ENCODE results near the gene FBXW12.

DNA sequence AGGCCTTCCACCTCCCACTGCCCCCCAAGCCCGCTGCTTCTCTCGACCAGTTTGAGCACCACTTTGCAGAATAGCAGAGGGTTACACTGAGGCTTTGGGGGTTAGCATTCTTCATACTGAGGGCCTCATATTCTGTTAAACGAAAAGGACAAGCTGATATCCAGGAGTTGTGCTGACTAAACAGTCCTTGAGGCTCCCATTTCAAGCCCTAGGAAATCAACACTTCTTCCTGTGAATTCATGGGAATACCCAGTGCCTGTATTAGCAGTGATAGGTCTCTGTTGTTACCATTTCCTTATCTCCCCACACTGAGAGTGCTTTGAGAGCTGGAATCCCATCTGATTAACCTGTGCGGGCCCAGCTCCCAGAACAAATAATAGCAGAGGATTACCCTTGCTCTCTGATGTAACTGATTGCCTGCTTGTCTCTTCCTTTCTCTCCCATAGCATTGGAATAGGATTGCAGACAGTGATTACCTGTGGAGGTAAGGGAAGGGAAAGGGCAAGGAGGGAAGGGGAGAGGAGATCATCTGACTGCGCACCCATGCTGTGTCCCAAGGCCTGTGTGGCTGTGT lies 930 bp downstream of the FBXW12 start:
- TF ChIP-seq, protein P1, sequence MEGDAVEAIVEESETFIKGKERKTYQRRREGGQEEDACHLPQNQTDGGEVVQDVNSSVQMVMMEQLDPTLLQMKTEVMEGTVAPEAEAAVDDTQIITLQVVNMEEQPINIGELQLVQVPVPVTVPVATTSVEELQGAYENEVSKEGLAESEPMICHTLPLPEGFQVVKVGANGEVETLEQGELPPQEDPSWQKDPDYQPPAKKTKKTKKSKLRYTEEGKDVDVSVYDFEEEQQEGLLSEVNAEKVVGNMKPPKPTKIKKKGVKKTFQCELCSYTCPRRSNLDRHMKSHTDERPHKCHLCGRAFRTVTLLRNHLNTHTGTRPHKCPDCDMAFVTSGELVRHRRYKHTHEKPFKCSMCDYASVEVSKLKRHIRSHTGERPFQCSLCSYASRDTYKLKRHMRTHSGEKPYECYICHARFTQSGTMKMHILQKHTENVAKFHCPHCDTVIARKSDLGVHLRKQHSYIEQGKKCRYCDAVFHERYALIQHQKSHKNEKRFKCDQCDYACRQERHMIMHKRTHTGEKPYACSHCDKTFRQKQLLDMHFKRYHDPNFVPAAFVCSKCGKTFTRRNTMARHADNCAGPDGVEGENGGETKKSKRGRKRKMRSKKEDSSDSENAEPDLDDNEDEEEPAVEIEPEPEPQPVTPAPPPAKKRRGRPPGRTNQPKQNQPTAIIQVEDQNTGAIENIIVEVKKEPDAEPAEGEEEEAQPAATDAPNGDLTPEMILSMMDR (IDR thresholded peaks at IDR 0.05; ENCODE audit: extremely low read depth in 1 of 2, insufficient read depth in 1 of 2, low read depth in 1 of 2, low read length in 2 of 2) = no peak
- TF ChIP-seq POLR2AphosphoS5 (IDR thresholded peaks at IDR 0.05; ENCODE audit: insufficient read depth, low read depth, low read length) (no peak), POLR2A (IDR thresholded peaks at IDR 0.05; ENCODE audit: low read depth, low read length) (no peak), EZH2 (IDR thresholded peaks at IDR 0.05; ENCODE audit: borderline replicate concordance, low read depth, low read length, severe bottlenecking) (no peak), JUN (IDR thresholded peaks at IDR 0.05; ENCODE audit: borderline replicate concordance, insufficient read depth, insufficient read length, low read depth) (no peak), GATA2 (IDR thresholded peaks at IDR 0.05; ENCODE audit: insufficient read depth, insufficient read length, low read depth, low read length) (no peak), FOS (IDR thresholded peaks at IDR 0.05; ENCODE audit: borderline replicate concordance, insufficient read depth, low read length) (no peak)
- TF ChIP-seq, protein P2, sequence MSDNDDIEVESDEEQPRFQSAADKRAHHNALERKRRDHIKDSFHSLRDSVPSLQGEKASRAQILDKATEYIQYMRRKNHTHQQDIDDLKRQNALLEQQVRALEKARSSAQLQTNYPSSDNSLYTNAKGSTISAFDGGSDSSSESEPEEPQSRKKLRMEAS (IDR thresholded peaks at IDR 0.05; ENCODE audit: insufficient read depth, insufficient read length) = no peak
